Loucy (cell line): ENCODE measurements around the gene LRIT3.

Experiments
- H2AFZ ChIP-seq: fragments of 200-600 bp; sonication (generic); 2 replicates; pipeline ENCODE4 v1.6.0; 2016; ENCODE audit warnings: antibody characterized with exemption, mild to moderate bottlenecking, low read length, moderate library complexity
- H3F3A ChIP-seq: fragments of 200-600 bp; 2 replicates; pipeline ENCODE4 v1.6.0; 2016; ENCODE audit warnings: antibody characterized with exemption, low read depth, mild to moderate bottlenecking
- H3K27me3 ChIP-seq: fragments of 200-600 bp; sonication (generic); 2 replicates; pipeline ENCODE4 v1.6.1; 2014; ENCODE audit warnings: low read length, mild to moderate bottlenecking; ENCODE audit not compliant: insufficient read depth, poor library complexity, severe bottlenecking
- H3K36me3 ChIP-seq: fragments of 200-600 bp; sonication (generic); 2 replicates; pipeline ENCODE4 v1.6.1; 2016; ENCODE audit warnings: low read length; ENCODE audit not compliant: insufficient read depth
- H3K4me1 ChIP-seq: fragments of 200-600 bp; sonication (generic); 2 replicates; pipeline ENCODE4 v1.5.1; 2014; ENCODE audit warnings: low read length, mild to moderate bottlenecking; ENCODE audit not compliant: insufficient read depth, poor library complexity, severe bottlenecking
- H3K4me2 ChIP-seq: fragments of 200-600 bp; sonication (generic); 2 replicates; pipeline ENCODE4 v1.6.0; 2014; ENCODE audit warnings: antibody characterized with exemption, low read length, low read depth, mild to moderate bottlenecking; ENCODE audit not compliant: poor library complexity, severe bottlenecking
- H3K4me3 ChIP-seq: fragments of 200-600 bp; sonication (generic); 2 replicates; pipeline ENCODE4 v1.5.1; 2014; ENCODE audit warnings: low read length, mild to moderate bottlenecking, mixed read lengths; ENCODE audit not compliant: poor library complexity, severe bottlenecking
- H3K79me2 ChIP-seq: fragments of 200-600 bp; sonication (generic); 2 replicates; pipeline ENCODE4 v1.6.1; 2014; ENCODE audit warnings: low read length; ENCODE audit not compliant: insufficient read depth
- H3K9ac ChIP-seq: fragments of 200-600 bp; sonication (generic); 2 replicates; pipeline ENCODE4 v1.6.0; 2014; ENCODE audit warnings: mild to moderate bottlenecking, low read depth, low read length, moderate library complexity; ENCODE audit not compliant: poor library complexity, severe bottlenecking
- H3K9me2 ChIP-seq: fragments of 200-600 bp; sonication (generic); replicated peaks from 2 replicates; pipeline ENCODE4 v1.6.1; 2016; ENCODE audit warnings: low read depth, low read length, mixed read lengths
- H3K9me3 ChIP-seq: fragments of 200-600 bp; sonication (generic); 2 replicates; pipeline ENCODE4 v1.6.1; 2014; ENCODE audit warnings: mild to moderate bottlenecking, antibody characterized with exemption, low read length, low read depth; ENCODE audit not compliant: insufficient read depth
- H4K20me1 ChIP-seq: fragments of 200-600 bp; sonication (generic); 2 replicates; pipeline ENCODE4 v1.6.0; 2014; ENCODE audit warnings: antibody characterized with exemption, low read length, mild to moderate bottlenecking; ENCODE audit not compliant: insufficient read depth, poor library complexity, severe bottlenecking
- CTCF ChIP-seq: fragments of 200-600 bp; sonication (generic); conservative IDR thresholded peaks from 2 replicates; pipeline ENCODE4 v1.5.1; 2014; ENCODE audit warnings: mild to moderate bottlenecking, antibody characterized with exemption, low read length
- EZH2phosphoT487 ChIP-seq: fragments of 200-600 bp; IDR thresholded peaks from 2 replicates; pipeline ENCODE4 v1.6.1; 2018; ENCODE audit warnings: antibody characterized with exemption, mild to moderate bottlenecking, moderate library complexity, borderline replicate concordance

LRIT3 gene

DNA sequence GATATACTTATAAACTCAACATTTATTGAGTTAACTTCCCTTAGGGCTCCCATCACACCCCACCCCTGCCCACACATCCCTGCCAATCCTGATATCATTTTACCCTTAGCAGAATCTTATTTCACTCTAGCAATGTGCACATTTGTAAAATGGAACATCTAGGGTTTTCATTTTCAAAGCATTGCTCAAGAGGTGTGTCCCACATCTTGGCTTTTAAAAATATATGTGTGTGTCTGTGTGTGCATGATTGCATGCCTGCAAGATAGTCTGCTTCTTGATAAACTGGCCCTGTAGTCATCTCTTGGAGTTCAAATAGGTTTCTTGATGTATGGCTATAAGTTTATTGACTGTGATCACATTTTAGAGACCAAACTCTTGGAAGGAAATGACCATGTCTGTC lies 38.4 kb downstream of the LRIT3 start:
- Histone ChIP-seq H3K36me3 (no peaks in the 10 kb centered on the region), H2AFZ (no peak overlapping the region), H3K79me2 (no peaks in the 10 kb centered on the region), H3K27me3 (no peaks in the 10 kb centered on the region), H3K4me3 (no peak overlapping the region), H4K20me1 (no peaks in the 10 kb centered on the region), H3K4me1 (no peaks in the 10 kb centered on the region), H3K9me2 (no peaks in the 10 kb centered on the region), H3K4me2 (no peak overlapping the region), H3F3A (no peaks in the 10 kb centered on the region), H3K9me3 (no peaks in the 10 kb centered on the region), H3K9ac (no peak overlapping the region)
- TF ChIP-seq CTCF (no peak), EZH2phosphoT487 (no peak)

- H3K36me3 ChIP-seq, result no peaks in the 10 kb centered on the region
- H3K4me2 ChIP-seq, result no peak overlapping the region
- H3K27me3 ChIP-seq, result no peaks in the 10 kb centered on the region
- no peak overlapping the region for H3K4me3 ChIP-seq
- no peaks in the 10 kb centered on the region for H3K9me3 ChIP-seq
- no peaks in the 10 kb centered on the region for H3K4me1 ChIP-seq
- H3K9me2 ChIP-seq, result no peaks in the 10 kb centered on the region
- no peaks in the 10 kb centered on the region for H3K79me2 ChIP-seq
- no peaks in the 10 kb centered on the region for H3F3A ChIP-seq
- no peak overlapping the region; the same call in 1 of the 2 replicates for H2AFZ ChIP-seq
- H4K20me1 ChIP-seq, result no peaks in the 10 kb centered on the region
- no peak for TF ChIP-seq CTCF
- TF ChIP-seq EZH2phosphoT487, result no peak
- H3K9ac ChIP-seq, result no peak overlapping the region
Observed at GRCh38 chr4:109887071-109887470, 39.2 kb downstream of the LRIT3 start.

- no peaks in the 10 kb centered on the region for H4K20me1 ChIP-seq
- H3K4me3 ChIP-seq, result no peak overlapping the region
- no peaks in the 10 kb centered on the region for H3K36me3 ChIP-seq
- no peaks in the 10 kb centered on the region for H3K27me3 ChIP-seq
- TF ChIP-seq EZH2phosphoT487, result no peak
- TF ChIP-seq CTCF, result no peak
- H3K4me2 ChIP-seq, result no peak overlapping the region
- H3K9me2 ChIP-seq, result no peaks in the 10 kb centered on the region
- H3K4me1 ChIP-seq, result no peaks in the 10 kb centered on the region
- no peaks in the 10 kb centered on the region for H3K9me3 ChIP-seq
- no peak overlapping the region for H2AFZ ChIP-seq
- H3K79me2 ChIP-seq, result no peaks in the 10 kb centered on the region
- H3F3A ChIP-seq, result no peaks in the 10 kb centered on the region
- H3K9ac ChIP-seq, result no peak overlapping the region
Observed at GRCh38 chr4:109890076-109890475, 42.2 kb downstream of the LRIT3 start.
